Natural killer cell (primary cell): ENCODE measurements around the gene SENP1. TPM values are rescaled to one million over a fixed set of nuclear protein-coding genes. Genes with fewer than 3 reads are reported as not detected.

Experiments used
- ATAC-seq, 3 donors: fragments of 150-1000 bp in 2 of 3; fragments of 200-7000 bp in 1 of 3; cut with Tn5 transposase; 1 replicate in 1 of 3; 2 replicates in 2 of 3; pipeline ENCODE4 v1.10.0; 2021; ENCODE audit warnings: mild to moderate bottlenecking in 2 of 3, moderate library complexity in 2 of 3
- DNase-seq, 2 donors: peaks; one replicate each; pipeline versions ENCODE4 v3.0.0 to v3.0.0-alpha.2; 2013 to 2021; ENCODE audit warnings: mixed read lengths in 1 of 2
- H3K27ac ChIP-seq: one replicate; pipeline ENCODE4 v1.5.1; 2013; ENCODE audit warnings: mild to moderate bottlenecking, low read length
- H3K27me3 ChIP-seq: one replicate; pipeline ENCODE4 v1.6.1; 2013; ENCODE audit warnings: low read length; ENCODE audit not compliant: control insufficient read depth, insufficient read depth
- H3K36me3 ChIP-seq: one replicate; pipeline ENCODE4 v1.6.1; 2013; ENCODE audit warnings: low read length; ENCODE audit not compliant: control insufficient read depth, insufficient read depth
- H3K4me1 ChIP-seq: one replicate; pipeline ENCODE4 v1.6.1; 2013; ENCODE audit warnings: low read length; ENCODE audit not compliant: control insufficient read depth, insufficient read depth
- H3K4me3 ChIP-seq: one replicate; pipeline ENCODE4 v1.5.1; 2013; ENCODE audit warnings: low read length
- H3K9me3 ChIP-seq: one replicate; pipeline ENCODE4 v1.6.1; 2013; ENCODE audit warnings: low read length; ENCODE audit not compliant: control insufficient read depth, insufficient read depth
- H3K27ac Mint-ChIP-seq, 2 donors: one replicate each; pipeline ENCODE4 v1.8.0; 2022; ENCODE audit warnings: mild to moderate bottlenecking in 2 of 2, mixed read lengths in 2 of 2, moderate library complexity in 1 of 2
- H3K27me3 Mint-ChIP-seq, 2 donors: one replicate each; pipeline ENCODE4 v1.8.0; 2022; ENCODE audit warnings: low read depth in 2 of 2, mixed read lengths in 2 of 2
- H3K36me3 Mint-ChIP-seq: one replicate; pipeline ENCODE4 v1.8.0; 2022; ENCODE audit warnings: mixed read lengths
- H3K4me1 Mint-ChIP-seq, 2 donors: one replicate each; pipeline ENCODE4 v1.8.0; 2022; ENCODE audit warnings: mixed read lengths in 2 of 2
- H3K4me3 Mint-ChIP-seq: one replicate; pipeline ENCODE4 v1.8.0; 2022; ENCODE audit warnings: mild to moderate bottlenecking, moderate library complexity, mixed read lengths
- H3K9me3 Mint-ChIP-seq, 2 donors: one replicate each; pipeline ENCODE4 v1.8.0; 2022; ENCODE audit warnings: mixed read lengths in 2 of 2
- CTCF ChIP-seq: fragments of 200-600 bp; IDR thresholded peaks from one replicate; pipeline ENCODE4 v1.8.0; 2022; ENCODE audit warnings: antibody characterized with exemption
- WGBS: methylation state at CpG from one replicate; pipeline ENCODE4 v1.1.7; 2013; ENCODE audit warnings: missing lambda C conversion rate; ENCODE audit not compliant: insufficient coverage; 5-methylcytosine and 5-hydroxymethylcytosine counted together
- intact Hi-C: fragments of 100-400 bp; cut with micrococcal nuclease; formaldehyde crosslinking; loops from one replicate; pipeline ENCODE4 v1.14.2; 2022
- total RNA-seq, 4 donors: library from RNA; stranded (reverse); fragments of 120-200 nt in 1 of 4; gene quantifications; one replicate each; pipeline versions ENCODE4 v1.2.3 to v1.2.4, GENCODE V29; 2013 to 2022

Gene SENP1
- total RNA-seq, 3 donors from 2014 or later (not counting 1 experiment from before 2014, with no cell fraction given) = 35.6 to 39.6 (median 36.8) TPM

GRCh38 chr12:48074266-48074665 lies 31.6 kb downstream of the SENP1 start:
- no peaks in the 10 kb centered on the region for H3K4me1 Mint-ChIP-seq
- no peaks in the 10 kb centered on the region for H3K27me3 Mint-ChIP-seq
- peaks cover 25% of the 10 kb centered on the region for H3K36me3 Mint-ChIP-seq
- H3K9me3 Mint-ChIP-seq = no peaks in the 10 kb centered on the region
- Histone ChIP-seq H3K9me3 (no peaks in the 10 kb centered on the region), H3K4me3 (no peak overlapping the region), H3K27ac (no peak overlapping the region), H3K36me3 (peaks cover 55% of the 10 kb centered on the region), H3K4me1 (no peaks in the 10 kb centered on the region), H3K27me3 (no peaks in the 10 kb centered on the region)
- WGBS = no CpG with 5 or more reads among the region's 1 CpG
- no peak overlapping the region for H3K4me3 Mint-ChIP-seq
- no peak for ATAC-seq
- intact Hi-C loops = no loop called here
- H3K27ac Mint-ChIP-seq = peak overlapping the region in 1 of 2 donors; percentile 1
- no peak for TF ChIP-seq CTCF
- DNase-seq = no peak

- Mint-ChIP-seq H3K36me3 (peaks cover 26% of the 10 kb centered on the region), H3K9me3 (no peaks in the 10 kb centered on the region), H3K27me3 (no peaks in the 10 kb centered on the region), H3K4me1 (no peaks in the 10 kb centered on the region), H3K27ac (no peak overlapping the region), H3K4me3 (no peak overlapping the region)
- 100% methylated on average over 3 of the region's 3 CpGs for WGBS
- Histone ChIP-seq H3K36me3 (peaks cover 63% of the 10 kb centered on the region), H3K27me3 (no peaks in the 10 kb centered on the region), H3K9me3 (no peaks in the 10 kb centered on the region), H3K27ac (no peak overlapping the region), H3K4me3 (no peak overlapping the region), H3K4me1 (no peaks in the 10 kb centered on the region)
- no peak for TF ChIP-seq CTCF
- ATAC-seq (no peak), DNase-seq (no peak)
- intact Hi-C loops = no loop called here
Measured at GRCh38 chr12:48072266-48072665, 33.6 kb downstream of the SENP1 start.

- peaks cover 25% of the 10 kb centered on the region for H3K36me3 Mint-ChIP-seq
- intact Hi-C loops = no loop called here
Measured at GRCh38 chr12:48071808-48072207, 34.1 kb downstream of the SENP1 start.

More at GRCh38 chr12:48071808-48072207, 34.1 kb downstream of the SENP1 start:
- H3K27me3 Mint-ChIP-seq = no peaks in the 10 kb centered on the region
- ATAC-seq = no peak
- H3K4me1 Mint-ChIP-seq = no peaks in the 10 kb centered on the region
- H3K27ac Mint-ChIP-seq = no peak overlapping the region
- 100% methylated on average over 2 of the region's 2 CpGs for WGBS
- no peaks in the 10 kb centered on the region for H3K9me3 ChIP-seq
- no peak overlapping the region for H3K4me3 Mint-ChIP-seq
- no peaks in the 10 kb centered on the region for H3K27me3 ChIP-seq
- no peak overlapping the region for H3K27ac ChIP-seq
- no peaks in the 10 kb centered on the region for H3K4me1 ChIP-seq
- TF ChIP-seq CTCF = no peak
- no peak for DNase-seq
- H3K9me3 Mint-ChIP-seq = no peaks in the 10 kb centered on the region
- H3K4me3 ChIP-seq = no peak overlapping the region
- peaks cover 67% of the 10 kb centered on the region for H3K36me3 ChIP-seq
